ENCODE results near the gene PODXL2.
A peak's percentile ranks its signal among the peaks of the same experiment; 100 is the strongest.
"Not testable (repeated sequence)": the region's sequence is repeated elsewhere in the genome, so short reads cannot be mapped to it uniquely, and the experiment has no call there.

The PODXL2 gene

DNA sequence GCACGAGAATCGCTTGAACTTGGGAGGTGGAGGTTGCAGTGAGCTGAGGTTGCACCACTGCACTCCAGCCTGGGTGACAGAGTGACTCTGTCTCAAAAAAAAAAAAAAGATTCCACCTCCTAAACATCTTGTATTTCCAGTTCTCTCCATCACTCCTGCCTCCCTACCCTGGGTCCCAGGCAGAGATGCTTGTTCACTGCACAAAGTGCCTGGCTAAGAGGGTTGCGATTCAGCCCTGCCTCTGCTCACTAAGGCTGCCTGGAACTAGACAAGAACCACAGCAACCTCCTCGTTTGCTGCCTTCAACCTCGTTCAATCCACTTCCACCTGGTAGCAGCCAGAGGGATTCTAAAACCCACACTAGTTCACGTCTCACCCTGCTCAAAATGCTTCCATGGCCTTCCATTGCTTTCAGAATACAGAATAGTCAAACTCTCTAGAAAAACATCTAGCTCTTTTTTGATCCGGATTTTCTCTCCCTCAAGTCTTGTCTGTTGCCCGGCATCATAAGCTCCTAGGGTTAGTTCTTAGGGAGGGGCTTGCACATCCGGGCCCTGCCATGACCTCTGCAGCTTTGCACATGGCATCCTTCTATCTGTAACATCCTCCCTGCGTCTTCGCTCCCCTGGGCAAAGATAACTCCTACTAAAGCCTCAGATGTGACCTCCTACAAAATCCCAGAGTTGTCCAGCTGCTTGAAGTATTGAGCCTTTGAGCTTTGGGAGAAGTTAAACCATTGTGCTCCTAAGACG lies 31.8 kb upstream of the PODXL2 start:
- peak overlapping the region; percentile 84 for H3K4me3 ChIP-seq (ENCODE audit: low read depth, low read length)
- peak; percentile 71 for DNase-seq (ENCODE audit: low read depth)
- TF ChIP-seq, protein P1, sequence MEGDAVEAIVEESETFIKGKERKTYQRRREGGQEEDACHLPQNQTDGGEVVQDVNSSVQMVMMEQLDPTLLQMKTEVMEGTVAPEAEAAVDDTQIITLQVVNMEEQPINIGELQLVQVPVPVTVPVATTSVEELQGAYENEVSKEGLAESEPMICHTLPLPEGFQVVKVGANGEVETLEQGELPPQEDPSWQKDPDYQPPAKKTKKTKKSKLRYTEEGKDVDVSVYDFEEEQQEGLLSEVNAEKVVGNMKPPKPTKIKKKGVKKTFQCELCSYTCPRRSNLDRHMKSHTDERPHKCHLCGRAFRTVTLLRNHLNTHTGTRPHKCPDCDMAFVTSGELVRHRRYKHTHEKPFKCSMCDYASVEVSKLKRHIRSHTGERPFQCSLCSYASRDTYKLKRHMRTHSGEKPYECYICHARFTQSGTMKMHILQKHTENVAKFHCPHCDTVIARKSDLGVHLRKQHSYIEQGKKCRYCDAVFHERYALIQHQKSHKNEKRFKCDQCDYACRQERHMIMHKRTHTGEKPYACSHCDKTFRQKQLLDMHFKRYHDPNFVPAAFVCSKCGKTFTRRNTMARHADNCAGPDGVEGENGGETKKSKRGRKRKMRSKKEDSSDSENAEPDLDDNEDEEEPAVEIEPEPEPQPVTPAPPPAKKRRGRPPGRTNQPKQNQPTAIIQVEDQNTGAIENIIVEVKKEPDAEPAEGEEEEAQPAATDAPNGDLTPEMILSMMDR (IDR thresholded peaks at IDR 0.05; ENCODE audit: insufficient read depth, low read depth, low read length, missing control alignments): no peak

GRCh38 chr3:127598841-127599570 lies 30.0 kb upstream of the PODXL2 start:
- TF ChIP-seq, protein P1 (IDR thresholded peaks at IDR 0.05; ENCODE audit: insufficient read depth, low read depth, low read length, missing control alignments): no peak
- no peak for DNase-seq (ENCODE audit: low read depth)
- H3K4me3 ChIP-seq (ENCODE audit: low read depth, low read length): peak overlapping the region; percentile 84

DNA sequence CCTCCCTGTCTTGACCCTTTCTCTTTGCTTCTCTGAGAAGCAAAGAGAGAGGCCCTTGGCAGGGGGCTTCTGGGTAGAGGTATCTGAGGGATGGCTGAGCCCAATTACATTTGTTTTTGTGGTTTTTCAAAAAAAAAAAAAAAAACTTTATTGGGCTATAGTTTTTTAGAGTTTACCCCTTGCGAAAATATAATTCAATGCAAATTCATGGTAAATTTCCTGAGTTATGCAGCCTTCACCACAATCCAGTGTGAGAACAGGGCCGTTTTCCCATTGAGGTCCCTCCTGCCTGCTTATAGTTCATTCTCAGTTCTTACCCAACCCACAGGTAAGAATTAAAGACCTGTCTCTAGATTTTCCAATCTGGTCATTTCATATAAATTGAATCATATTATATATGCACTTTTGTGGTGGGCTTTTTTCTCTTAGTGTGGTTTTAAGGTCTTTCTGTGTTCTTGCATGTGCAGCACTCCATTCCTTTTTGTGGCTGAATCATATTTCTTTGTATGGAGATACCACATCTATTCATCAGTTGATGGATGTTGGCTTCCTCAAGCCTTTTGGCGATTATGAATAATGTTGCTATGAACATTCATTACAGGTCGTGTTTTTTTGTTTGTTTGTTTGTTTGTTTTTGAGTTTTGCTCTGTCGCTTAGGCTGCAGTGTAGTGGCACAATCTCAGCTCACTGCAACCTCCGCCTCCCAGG lies 28.1 kb upstream of the PODXL2 start:
- H3K4me3 ChIP-seq (ENCODE audit: low read depth, low read length): peak overlapping the region; percentile 35
- TF ChIP-seq, protein P1 (IDR thresholded peaks at IDR 0.05; ENCODE audit: insufficient read depth, low read depth, low read length, missing control alignments): no peak
- no peak for DNase-seq (ENCODE audit: low read depth)

- peak; percentile 42 for DNase-seq (ENCODE audit: low read depth)
- TF ChIP-seq, protein P1 (IDR thresholded peaks at IDR 0.05; ENCODE audit: insufficient read depth, low read depth, low read length, missing control alignments): no peak
- H3K4me3 ChIP-seq (ENCODE audit: low read depth, low read length): no peak overlapping the region
Observed at GRCh38 chr3:127604035-127604434, 24.9 kb upstream of the PODXL2 start.

GRCh38 chr3:127604546-127605165 lies 24.3 kb upstream of the PODXL2 start:
- TF ChIP-seq, protein P1 (IDR thresholded peaks at IDR 0.05; ENCODE audit: insufficient read depth, low read depth, low read length, missing control alignments): no peak
- DNase-seq (ENCODE audit: low read depth): no peak

GRCh38 chr3:127605547-127605946 lies 23.4 kb upstream of the PODXL2 start:
- H3K4me3 ChIP-seq (ENCODE audit: low read depth, low read length); DNase-seq (ENCODE audit: low read depth): not testable (repeated sequence)

More at GRCh38 chr3:127604546-127605165, 24.3 kb upstream of the PODXL2 start:
- no peak overlapping the region for H3K4me3 ChIP-seq (ENCODE audit: low read depth, low read length)
